Skeletal muscle satellite cell (primary cell): ENCODE results near the gene SULT1C2.
"Not testable (repeated sequence)": the region's sequence is repeated elsewhere in the genome, so short reads cannot be mapped to it uniquely, and the experiment has no call there.

Source experiments
- H3K27me3 ChIP-seq: 2 replicates; pipeline ENCODE4 v1.7.0; 2013; ENCODE audit warnings: low read length; ENCODE audit not compliant: control insufficient read depth, insufficient read depth
- H3K36me3 ChIP-seq: 2 replicates; pipeline ENCODE4 v1.7.0; 2013; ENCODE audit warnings: mild to moderate bottlenecking, control low read depth, low read length; ENCODE audit not compliant: insufficient read depth
- H3K4me1 ChIP-seq: 2 replicates; pipeline ENCODE4 v1.7.0; 2013; ENCODE audit warnings: low read length; ENCODE audit not compliant: control insufficient read depth, insufficient read depth
- H3K4me2 ChIP-seq: 2 replicates; pipeline ENCODE4 v1.7.0; 2013; ENCODE audit warnings: mild to moderate bottlenecking, low read length
- H3K4me3 ChIP-seq: 2 replicates; pipeline ENCODE4 v1.7.0; 2013; ENCODE audit warnings: low read length
- H3K9ac ChIP-seq: 2 replicates; pipeline ENCODE4 v1.7.0; 2013; ENCODE audit warnings: mild to moderate bottlenecking, low read depth, low read length, moderate library complexity
- H3K9me3 ChIP-seq: replicated peaks from 2 replicates; pipeline ENCODE4 v1.7.0; 2013; ENCODE audit warnings: mild to moderate bottlenecking, control low read depth, low read length

SULT1C2 gene

GRCh38 chr2:108355906-108356734 is 67.4 kb downstream of the SULT1C2 start:
- H3K4me1 ChIP-seq, result no peaks in the 10 kb centered on the region
- H3K9ac ChIP-seq, result no peak overlapping the region
- H3K4me3 ChIP-seq, result no peak overlapping the region
- H3K36me3 ChIP-seq, result no peaks in the 10 kb centered on the region
- no peaks in the 10 kb centered on the region for H3K9me3 ChIP-seq
- no peak overlapping the region for H3K4me2 ChIP-seq
- peaks cover 3% of the 10 kb centered on the region for H3K27me3 ChIP-seq

GRCh38 chr2:108359336-108359735 is 70.6 kb downstream of the SULT1C2 start:
- not testable (repeated sequence) for H3K9ac ChIP-seq, H3K4me2 ChIP-seq

More at GRCh38 chr2:108359336-108359735, 70.6 kb downstream of the SULT1C2 start:
- not testable (repeated sequence) for H3K36me3 ChIP-seq, H3K27me3 ChIP-seq, H3K9me3 ChIP-seq, H3K4me3 ChIP-seq
- H3K4me1 ChIP-seq, result peaks cover 14% of the 10 kb centered on the region
